H1 (cell line): ENCODE results near the gene ROBO4. TPM values are rescaled to one million over a fixed set of nuclear protein-coding genes. Genes with fewer than 3 reads are reported as not detected.

ENCODE experiments used
- BACH1 ChIP-seq: IDR thresholded peaks from 2 replicates; pipeline ENCODE4 v1.6.1; 2012; ENCODE audit warnings: low read length, improper control_type of control experiment
- BCL11A ChIP-seq, 2 experiments: IDR thresholded peaks; one replicate each; pipeline ENCODE4 v1.6.1; 2011; ENCODE audit warnings: low read depth in 2 of 2, low read length in 2 of 2, mild to moderate bottlenecking in 2 of 2
- BRCA1 ChIP-seq: IDR thresholded peaks from 2 replicates; pipeline ENCODE4 v1.6.1; 2012; ENCODE audit warnings: low read depth, low read length, improper control_type of control experiment
- CHD2 ChIP-seq: IDR thresholded peaks from 2 replicates; pipeline ENCODE4 v1.6.1; 2012; ENCODE audit warnings: low read length, improper control_type of control experiment
- EGR1 ChIP-seq: IDR thresholded peaks from 2 replicates; pipeline ENCODE4 v1.6.1; 2011; ENCODE audit warnings: low read depth, low read length, borderline replicate concordance
- EZH2 ChIP-seq: fragments of 200-600 bp; sonication (generic); IDR thresholded peaks from 2 replicates; pipeline ENCODE4 v1.7.1; 2012; ENCODE audit warnings: low read depth, mild to moderate bottlenecking, moderate library complexity, low read length, inconsistent platforms; ENCODE audit not compliant: severe bottlenecking
- GTF2F1 ChIP-seq: IDR thresholded peaks from 2 replicates; pipeline ENCODE4 v1.6.1; 2012; ENCODE audit warnings: low read depth, low read length, improper control_type of control experiment, borderline replicate concordance
- JUND ChIP-seq: IDR thresholded peaks from 2 replicates; pipeline ENCODE4 v1.6.1; 2011; ENCODE audit warnings: mild to moderate bottlenecking, improper control_type of control experiment, low read length
- MAFK ChIP-seq: IDR thresholded peaks from 2 replicates; pipeline ENCODE4 v1.6.1; 2012; ENCODE audit warnings: low read depth, mild to moderate bottlenecking, improper control_type of control experiment, low read length
- POLR2AphosphoS5 ChIP-seq: IDR thresholded peaks from 2 replicates; pipeline ENCODE4 v1.6.1; 2011; ENCODE audit warnings: low read depth, low read length
- RBBP5 ChIP-seq: IDR thresholded peaks from 2 replicates; pipeline ENCODE4 v1.7.1; 2012; ENCODE audit warnings: low read depth, mild to moderate bottlenecking, inconsistent platforms, low read length, moderate library complexity, borderline replicate concordance
- RXRA ChIP-seq: IDR thresholded peaks from 2 replicates; pipeline ENCODE4 v1.6.1; 2011; ENCODE audit warnings: low read depth, mild to moderate bottlenecking, low read length, moderate library complexity; ENCODE audit not compliant: insufficient read depth
- SAP30 ChIP-seq: fragments of 300-600 bp; sonication (generic); IDR thresholded peaks from 2 replicates; pipeline ENCODE4 v1.7.1; 2012; ENCODE audit warnings: low read length, moderate library complexity, mild to moderate bottlenecking, inconsistent platforms; ENCODE audit not compliant: insufficient read depth, insufficient replicate concordance
- SIN3A ChIP-seq, 2 experiments: IDR thresholded peaks in 1 of 2; conservative IDR thresholded peaks in 1 of 2; 2 replicates each; pipeline ENCODE4 v1.6.1; 2011 to 2012; ENCODE audit warnings: low read length in 2 of 2, improper control_type of control experiment in 1 of 2, low read depth in 1 of 2, mild to moderate bottlenecking in 1 of 2
- SIRT6 ChIP-seq: IDR thresholded peaks from one replicate; pipeline ENCODE4 v1.7.1; 2012; ENCODE audit warnings: low read length, inconsistent platforms
- SRF ChIP-seq: IDR thresholded peaks from 2 replicates; pipeline ENCODE4 v1.6.1; 2011; ENCODE audit warnings: mild to moderate bottlenecking, low read depth, low read length, moderate library complexity
- TAF1 ChIP-seq: IDR thresholded peaks from 2 replicates; pipeline ENCODE4 v1.6.1; 2011; ENCODE audit warnings: mild to moderate bottlenecking, low read depth, low read length
- TAF7 ChIP-seq: optimal IDR thresholded peaks from 2 replicates; pipeline ENCODE3; 2011; ENCODE audit warnings: low read depth, mild to moderate bottlenecking, inconsistent platforms, low read length, moderate library complexity, borderline replicate concordance
- TBP ChIP-seq: IDR thresholded peaks from 2 replicates; pipeline ENCODE4 v1.6.1; 2011; ENCODE audit warnings: low read depth, low read length, improper control_type of control experiment
- YY1 ChIP-seq: IDR thresholded peaks from 2 replicates; pipeline ENCODE4 v1.6.1; 2011; ENCODE audit warnings: low read depth, mild to moderate bottlenecking, low read length
- polyA plus RNA-seq, 7 experiments: library from polyadenylated mRNA; depleted of rRNA in 3 of 7; stranded (reverse) in 5 of 7; unstranded in 2 of 7; fragments of >200 nt in 5 of 7; fragments of 200-250 nt in 2 of 7; gene quantifications; 1 replicate in 5 of 7; 2 replicates in 1 of 7; 4 replicates in 1 of 7; pipeline versions ENCODE4 v1.2.1 to v1.2.3, GENCODE V29; 2011 to 2013; ENCODE audit warnings: missing spikeins in 2 of 7, mixed read lengths in 2 of 7
- total RNA-seq: library from RNA; stranded (reverse); fragmentation: NEBNext Ultra II Directional; extraction: Animal tissue kit (Norgen Biotek cat#: 25700); gene quantifications from 2 replicates; pipeline ENCODE4 v1.2.1, GENCODE V29; 2021
- TF ChIP-seq, protein P1 (sequence below): IDR thresholded peaks from 2 replicates; pipeline ENCODE4 v1.6.1; 2012; ENCODE audit warnings: inconsistent platforms
- TF ChIP-seq, protein P2 (sequence below): IDR thresholded peaks from 2 replicates; pipeline ENCODE4 v1.6.1; 2011; ENCODE audit warnings: low read depth, mild to moderate bottlenecking, low read length; ENCODE audit not compliant: insufficient read depth

The ROBO4 gene
- total and polyA plus RNA-seq, 2 of the 8 experiments (the other 6 are each of a cell fraction or from before 2014, with no cell fraction given), result 0.03 TPM; not detected in 1

DNA sequence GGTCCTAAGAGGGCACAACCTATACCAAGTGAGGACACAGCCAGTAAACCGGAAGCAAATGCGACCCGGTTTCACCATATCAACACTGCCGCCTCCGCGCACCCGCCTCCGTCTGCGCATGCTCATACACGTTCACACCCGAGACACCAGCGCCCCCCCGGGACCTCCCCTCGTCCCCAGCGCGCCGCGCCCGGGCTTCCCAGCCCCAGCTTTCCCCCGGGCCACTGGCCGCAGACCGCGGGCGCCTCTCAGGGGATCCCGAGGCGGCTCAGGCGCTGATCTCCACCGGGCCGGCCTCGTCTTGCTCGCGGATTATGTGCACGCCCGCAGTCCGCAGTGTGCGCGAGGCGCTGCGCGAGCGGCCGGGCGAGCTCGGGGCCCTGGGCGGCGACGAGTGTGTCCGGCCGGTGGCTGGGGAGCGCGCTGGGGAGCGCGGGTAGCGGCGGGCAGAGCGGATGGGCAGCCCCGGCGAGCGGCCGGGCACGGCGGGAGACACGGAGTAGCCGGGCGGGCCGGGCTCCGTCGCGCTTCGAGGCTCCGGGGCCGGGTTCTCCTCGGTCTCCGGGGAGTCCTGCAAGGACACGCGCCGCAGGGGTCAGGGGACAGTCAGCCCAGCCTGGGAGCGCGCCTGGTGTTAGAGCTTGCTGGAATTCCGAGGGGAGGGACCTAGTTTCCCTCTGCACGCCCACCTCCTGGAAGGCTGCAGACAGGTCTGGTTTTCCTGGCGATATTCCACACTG lies 23.4 kb upstream of the ROBO4 start (continued):
- TF ChIP-seq SIN3A (conservative IDR thresholded peaks at IDR 0.05 in 1 of 2, IDR thresholded peaks at IDR 0.05 in 1 of 2; ENCODE audit: low read depth in 1 of 2, low read length in 2 of 2), result no peak
- TF ChIP-seq YY1, result no peak
- TF ChIP-seq SAP30, result no peak
- TF ChIP-seq POLR2AphosphoS5, result no peak
- TF ChIP-seq SRF, result no peak
- no peak for TF ChIP-seq BACH1
- no peak for TF ChIP-seq BRCA1
- TF ChIP-seq EGR1, result no peak
- TF ChIP-seq, protein P1, sequence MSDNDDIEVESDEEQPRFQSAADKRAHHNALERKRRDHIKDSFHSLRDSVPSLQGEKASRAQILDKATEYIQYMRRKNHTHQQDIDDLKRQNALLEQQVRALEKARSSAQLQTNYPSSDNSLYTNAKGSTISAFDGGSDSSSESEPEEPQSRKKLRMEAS, result peak; percentile 94
- TF ChIP-seq, protein P2, sequence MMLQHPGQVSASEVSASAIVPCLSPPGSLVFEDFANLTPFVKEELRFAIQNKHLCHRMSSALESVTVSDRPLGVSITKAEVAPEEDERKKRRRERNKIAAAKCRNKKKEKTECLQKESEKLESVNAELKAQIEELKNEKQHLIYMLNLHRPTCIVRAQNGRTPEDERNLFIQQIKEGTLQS, result no peak
- TF ChIP-seq SIRT6, result no peak
- TF ChIP-seq JUND, result no peak
- TF ChIP-seq RXRA, result no peak
- no peak for TF ChIP-seq GTF2F1
- no peak for TF ChIP-seq CHD2
- TF ChIP-seq TBP, result no peak
- TF ChIP-seq TAF1, result no peak
- peak; percentile 63 for TF ChIP-seq EZH2
- TF ChIP-seq MAFK, result no peak
- TF ChIP-seq RBBP5, result peak; percentile 38; the same call in 1 of the 2 replicates
- TF ChIP-seq TAF7, result no peak
- TF ChIP-seq BCL11A (IDR thresholded peaks at IDR 0.05; ENCODE audit: low read depth in 2 of 2, low read length in 2 of 2), result no peak
